Kidney epithelial cell (primary cell): ENCODE data around the gene CDON. TPM values are rescaled to one million over a fixed set of nuclear protein-coding genes. Genes with fewer than 3 reads are reported as not detected.

Experiments
- DNase-seq: peaks from one replicate; pipeline ENCODE4 v3.0.0-alpha.2; 2010; ENCODE audit warnings: low read depth
- H3K27me3 ChIP-seq: 2 replicates; pipeline ENCODE4 v1.6.0; 2011; ENCODE audit warnings: low read length; ENCODE audit not compliant: control insufficient read depth, insufficient read depth
- H3K36me3 ChIP-seq: 2 replicates; pipeline ENCODE4 v1.5.1; 2011; ENCODE audit warnings: low read length; ENCODE audit not compliant: control insufficient read depth, insufficient read depth
- H3K4me3 ChIP-seq: 2 replicates; pipeline ENCODE4 v1.5.1; 2011; ENCODE audit warnings: low read depth, mild to moderate bottlenecking, control low read depth, low read length
- CTCF ChIP-seq: IDR thresholded peaks from 2 replicates; pipeline ENCODE4 v1.5.1; 2011; ENCODE audit warnings: mild to moderate bottlenecking, moderate library complexity, low read length, control low read depth, inconsistent platforms; ENCODE audit not compliant: insufficient read depth, poor library complexity, severe bottlenecking
- total RNA-seq: library from RNA; depleted of rRNA; stranded (reverse); fragments of >200 nt; gene quantifications from 2 replicates; pipeline ENCODE4 v1.2.3, GENCODE V29; 2015

The CDON gene
- total RNA-seq = 8.1 and 10.4 TPM in 2 replicates

- Histone ChIP-seq H3K27me3 (no peaks in the 10 kb centered on the region), H3K36me3 (no peaks in the 10 kb centered on the region), H3K4me3 (peak within 1 kb of the TSS; percentile 50)
- peak; percentile 64 for DNase-seq
- no peak for TF ChIP-seq CTCF
Measured at GRCh38 chr11:126062679-126063506, at the start of gene CDON. TSS of gene CDON (minus strand) at chr11:126062866. CDS start at chr11:126023476, 39,390 bp downstream.

GRCh38 chr11:126111458-126112116 lies 48.9 kb upstream of the CDON start:
- no peak for TF ChIP-seq CTCF
- Histone ChIP-seq H3K4me3 (no peak overlapping the region), H3K36me3 (no peaks in the 10 kb centered on the region), H3K27me3 (no peaks in the 10 kb centered on the region)
- no peak for DNase-seq

- DNase-seq = no peak
- TF ChIP-seq CTCF = no peak
- H3K4me3 ChIP-seq = no peak overlapping the region
Measured at GRCh38 chr11:126109941-126110731, 47.5 kb upstream of the CDON start.

DNA sequence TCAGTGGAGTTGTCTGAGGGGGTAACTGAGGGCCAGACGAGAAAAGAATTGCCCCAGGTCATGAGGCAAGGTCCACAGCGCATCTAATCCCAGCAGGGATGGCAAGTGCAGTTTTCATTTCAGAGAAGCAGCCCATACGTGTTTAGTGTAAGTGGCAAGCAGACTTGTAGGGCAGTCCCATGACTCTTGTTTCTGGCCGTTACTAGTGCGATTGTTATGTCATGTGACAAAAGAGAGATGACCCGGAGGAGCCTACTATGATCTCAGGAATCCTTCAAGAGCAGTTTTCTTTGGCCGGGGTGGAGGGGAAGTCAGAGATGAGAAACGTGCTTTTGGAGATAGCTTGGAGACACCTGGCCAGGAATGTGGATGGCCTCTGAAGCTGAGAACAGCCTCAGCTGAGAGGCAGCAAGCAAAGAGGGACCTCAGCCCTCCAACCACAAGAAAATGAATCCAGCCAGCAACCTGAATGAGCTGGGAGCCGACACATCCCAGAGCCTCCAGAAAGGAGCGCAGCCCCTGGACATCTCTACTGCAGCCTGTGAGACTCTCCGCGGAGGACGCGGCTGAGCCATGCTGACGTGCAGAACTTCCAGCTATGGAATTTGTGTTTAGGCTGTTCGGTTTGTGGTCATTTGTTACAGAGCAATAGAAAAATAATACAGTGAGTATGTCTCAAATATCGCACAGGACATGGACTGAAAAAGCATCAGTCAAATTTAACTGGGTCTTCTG lies 44.1 kb upstream of the CDON start:
- H3K36me3 ChIP-seq = no peaks in the 10 kb centered on the region
- H3K4me3 ChIP-seq = no peak overlapping the region
- TF ChIP-seq CTCF = no peak
- H3K27me3 ChIP-seq = peaks cover 5% of the 10 kb centered on the region
- DNase-seq = no peak

More at GRCh38 chr11:126109941-126110731, 47.5 kb upstream of the CDON start:
- H3K36me3 ChIP-seq = no peaks in the 10 kb centered on the region
- H3K27me3 ChIP-seq = peaks cover 2% of the 10 kb centered on the region

GRCh38 chr11:126105748-126106080 lies 43.0 kb upstream of the CDON start:
- Histone ChIP-seq H3K36me3 (no peaks in the 10 kb centered on the region), H3K4me3 (no peak overlapping the region), H3K27me3 (peaks cover 10% of the 10 kb centered on the region)
- DNase-seq = no peak
- no peak for TF ChIP-seq CTCF
